Uterus (tissue), 4 donors: ENCODE data around the gene PSMA6. TPM values are rescaled to one million over a fixed set of nuclear protein-coding genes. Genes with fewer than 3 reads are reported as not detected.

ENCODE experiments used
- DNase-seq, 2 donors: peaks; one replicate each; pipeline ENCODE4 v3.0.0-alpha.2; 2019 to 2020
- H3K27ac ChIP-seq, 2 donors: fragments of 200-600 bp; sonication (generic); 1 replicate in 1 of 2; 2 replicates in 1 of 2; pipeline ENCODE4 v1.5.1; 2016 to 2018
- H3K27me3 ChIP-seq, 2 donors: fragments of 200-600 bp; sonication (generic); one replicate each; pipeline ENCODE4 v1.5.1; 2018 to 2019; ENCODE audit warnings: control low read depth in 1 of 2
- H3K36me3 ChIP-seq, 2 donors: fragments of 200-600 bp; sonication (generic); one replicate each; pipeline ENCODE4 v1.5.1; 2019; ENCODE audit warnings: control low read depth in 1 of 2
- H3K4me1 ChIP-seq, 2 donors: fragments of 200-600 bp; sonication (generic); one replicate each; pipeline ENCODE4 v1.5.1; 2018 to 2019; ENCODE audit warnings: control low read depth in 1 of 2
- H3K4me3 ChIP-seq, 2 donors: fragments of 200-600 bp; sonication (generic); 1 replicate in 1 of 2; 2 replicates in 1 of 2; pipeline ENCODE4 v1.5.1; 2018 to 2019; ENCODE audit warnings: mild to moderate bottlenecking in 1 of 2
- H3K9me3 ChIP-seq, 2 donors: fragments of 200-600 bp; sonication (generic); one replicate each; pipeline ENCODE4 v1.5.1; 2019; ENCODE audit warnings: control low read depth in 1 of 2
- CTCF ChIP-seq, 4 experiments: fragments of 200-600 bp in 2 of 4; fragments of 450-650 bp in 2 of 4; sonication (generic) in 2 of 4; IDR thresholded peaks; one replicate each; pipeline ENCODE4 v1.5.1; 2016 to 2019; ENCODE audit warnings: antibody characterized with exemption in 4 of 4, mild to moderate bottlenecking in 2 of 4, moderate library complexity in 1 of 4
- POLR2A ChIP-seq, 2 donors: fragments of 450-650 bp; IDR thresholded peaks; one replicate each; pipeline ENCODE4 v1.6.1; 2016; ENCODE audit warnings: antibody characterized with exemption in 2 of 2, mild to moderate bottlenecking in 1 of 2, moderate library complexity in 1 of 2
- intact Hi-C: fragments of 100-400 bp; cut with DNase I; formaldehyde crosslinking; loops from one replicate; pipeline ENCODE4 v1.15.1; 2023; ENCODE audit warnings: low total_unique reads
- total RNA-seq, 4 donors: library from RNA; depleted of rRNA in 3 of 4; stranded (reverse); fragments of >200 nt in 3 of 4; gene quantifications; one replicate each; pipeline versions ENCODE4 v1.1.0 to v1.2.4, GENCODE V29; 2014 to 2023
- donor health status: DM: yes; HTN: yes; CAD: no.

PSMA6 gene
- total RNA-seq, 4 donors from 2014 or later = 114 to 180 (median 142) TPM

DNA sequence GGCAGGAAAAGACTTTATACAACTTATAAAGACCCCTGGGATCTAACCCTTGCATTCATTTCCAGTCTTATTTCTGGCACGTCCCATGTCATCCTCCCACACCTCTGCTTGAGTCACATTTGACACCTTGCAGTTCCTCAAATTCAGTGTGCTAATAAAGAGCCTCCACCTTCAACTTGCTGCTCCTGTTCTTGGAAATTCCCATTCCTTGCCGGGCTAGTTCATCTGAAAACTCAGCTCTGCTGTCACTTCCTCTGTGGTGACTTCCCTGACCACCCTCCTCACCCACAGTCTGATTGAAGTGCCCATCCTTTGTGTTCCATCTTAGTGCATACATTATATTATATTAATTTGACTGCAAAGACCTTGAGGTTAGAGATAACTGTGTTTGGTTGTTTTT is 37.4 kb upstream of the PSMA6 start:
- intact Hi-C loops = no loop called here
- Histone ChIP-seq H3K27ac (no peak overlapping the region), H3K36me3 (no peaks in the 10 kb centered on the region), H3K4me3 (no peak overlapping the region), H3K27me3 (no peaks in the 10 kb centered on the region), H3K4me1 (no peaks in the 10 kb centered on the region), H3K9me3 (no peaks in the 10 kb centered on the region)
- no peak for TF ChIP-seq CTCF (IDR thresholded peaks at IDR 0.05)
- TF ChIP-seq POLR2A (IDR thresholded peaks at IDR 0.05) = no peak
- no peak for DNase-seq

DNA sequence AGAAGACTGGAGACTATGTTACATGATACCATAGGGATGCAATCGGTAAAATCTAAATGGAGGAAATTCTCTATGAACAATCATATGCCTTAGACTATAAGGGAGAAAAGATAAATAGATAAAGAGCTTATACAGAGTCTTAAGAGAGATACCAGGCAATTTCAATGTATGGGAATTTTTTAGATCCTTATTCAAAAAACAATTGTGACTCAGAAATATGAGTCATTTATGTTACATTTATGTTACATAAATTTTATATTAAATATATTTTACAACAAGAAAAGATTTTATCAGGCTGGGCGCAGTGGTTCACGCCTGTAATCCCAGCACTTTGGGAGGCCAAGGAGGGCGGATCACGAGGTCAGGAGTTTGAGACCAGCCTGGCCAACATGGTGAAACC is 36.5 kb upstream of the PSMA6 start:
- no peak for DNase-seq
- Histone ChIP-seq H3K4me1 (no peaks in the 10 kb centered on the region), H3K9me3 (no peaks in the 10 kb centered on the region), H3K4me3 (no peak overlapping the region), H3K27me3 (no peaks in the 10 kb centered on the region), H3K36me3 (no peaks in the 10 kb centered on the region), H3K27ac (no peak overlapping the region)
- intact Hi-C loops = no loop called here
- TF ChIP-seq CTCF (IDR thresholded peaks at IDR 0.05) (no peak), POLR2A (IDR thresholded peaks at IDR 0.05) (no peak)

- TF ChIP-seq CTCF (IDR thresholded peaks at IDR 0.05) (no peak), POLR2A (IDR thresholded peaks at IDR 0.05) (no peak)
Observed at GRCh38 chr14:35257809-35258208, 34.4 kb upstream of the PSMA6 start.

GRCh38 chr14:35258420-35258819 is 33.8 kb upstream of the PSMA6 start:
- no peaks in the 10 kb centered on the region for H3K9me3 ChIP-seq
- intact Hi-C loops = no loop called here

More at GRCh38 chr14:35257809-35258208, 34.4 kb upstream of the PSMA6 start:
- Histone ChIP-seq H3K4me1 (no peaks in the 10 kb centered on the region), H3K36me3 (no peaks in the 10 kb centered on the region), H3K27ac (no peak overlapping the region), H3K27me3 (no peaks in the 10 kb centered on the region), H3K4me3 (no peak overlapping the region), H3K9me3 (no peaks in the 10 kb centered on the region)
- intact Hi-C loops = no loop called here
- DNase-seq = no peak

GRCh38 chr14:35261774-35262173 is 30.4 kb upstream of the PSMA6 start:
- no peaks in the 10 kb centered on the region for H3K36me3 ChIP-seq
- no peak overlapping the region for H3K27ac ChIP-seq
- no peaks in the 10 kb centered on the region for H3K4me1 ChIP-seq
- DNase-seq = no peak
- intact Hi-C loops = loop anchor here (5.0 kb wide), 1 partner anchor 146 kb away; no protein-coding TSS in a partner anchor
- TF ChIP-seq CTCF (IDR thresholded peaks at IDR 0.05) (peak; percentile 16 to 47 (median 36)), POLR2A (IDR thresholded peaks at IDR 0.05) (no peak)
- no peaks in the 10 kb centered on the region for H3K27me3 ChIP-seq
- no peak overlapping the region for H3K4me3 ChIP-seq
- no peaks in the 10 kb centered on the region for H3K9me3 ChIP-seq

More at GRCh38 chr14:35258420-35258819, 33.8 kb upstream of the PSMA6 start:
- no peak for TF ChIP-seq CTCF (IDR thresholded peaks at IDR 0.05)
- TF ChIP-seq POLR2A (IDR thresholded peaks at IDR 0.05) = no peak
- H3K27ac ChIP-seq = no peak overlapping the region
- DNase-seq = no peak
- no peaks in the 10 kb centered on the region for H3K36me3 ChIP-seq
- no peak overlapping the region for H3K4me3 ChIP-seq
- H3K27me3 ChIP-seq = no peaks in the 10 kb centered on the region
- no peaks in the 10 kb centered on the region for H3K4me1 ChIP-seq
